Measurements from ENCODE around the gene ZNF492. TPM values are rescaled to one million over a fixed set of nuclear protein-coding genes. Genes with fewer than 3 reads are reported as not detected.

The ZNF492 gene
- total RNA-seq, 2 experiments from 2014 or later = not detected

- Histone ChIP-seq H3K4me3 (ENCODE audit: low read depth, low read length, poor library complexity, severe bottlenecking) (no peak overlapping the region), H3K79me2 (ENCODE audit: insufficient read depth, low read depth, low read length) (no peaks in the 10 kb centered on the region), H3K9me2 (ENCODE audit: insufficient read depth, low read length) (no peaks in the 10 kb centered on the region), H3K4me1 (ENCODE audit: insufficient read depth, low read length, poor library complexity, severe bottlenecking) (no peaks in the 10 kb centered on the region), H3K4me2 (ENCODE audit: low read length) (no peak overlapping the region), H3K27ac (ENCODE audit: low read depth, low read length, poor library complexity, severe bottlenecking) (no peak overlapping the region), H3K36me3 (ENCODE audit: insufficient read depth, low read length) (no peaks in the 10 kb centered on the region), H4K20me1 (ENCODE audit: insufficient read depth, low read length) (no peaks in the 10 kb centered on the region), H3K9me3 (ENCODE audit: low read length) (no peaks in the 10 kb centered on the region), H2AFZ (ENCODE audit: low read length) (no peak overlapping the region)
- no peak for TF ChIP-seq EZH2phosphoT487 (IDR thresholded peaks at IDR 0.05; ENCODE audit: borderline replicate concordance, low read depth, low read length)
- TF ChIP-seq, protein P1, sequence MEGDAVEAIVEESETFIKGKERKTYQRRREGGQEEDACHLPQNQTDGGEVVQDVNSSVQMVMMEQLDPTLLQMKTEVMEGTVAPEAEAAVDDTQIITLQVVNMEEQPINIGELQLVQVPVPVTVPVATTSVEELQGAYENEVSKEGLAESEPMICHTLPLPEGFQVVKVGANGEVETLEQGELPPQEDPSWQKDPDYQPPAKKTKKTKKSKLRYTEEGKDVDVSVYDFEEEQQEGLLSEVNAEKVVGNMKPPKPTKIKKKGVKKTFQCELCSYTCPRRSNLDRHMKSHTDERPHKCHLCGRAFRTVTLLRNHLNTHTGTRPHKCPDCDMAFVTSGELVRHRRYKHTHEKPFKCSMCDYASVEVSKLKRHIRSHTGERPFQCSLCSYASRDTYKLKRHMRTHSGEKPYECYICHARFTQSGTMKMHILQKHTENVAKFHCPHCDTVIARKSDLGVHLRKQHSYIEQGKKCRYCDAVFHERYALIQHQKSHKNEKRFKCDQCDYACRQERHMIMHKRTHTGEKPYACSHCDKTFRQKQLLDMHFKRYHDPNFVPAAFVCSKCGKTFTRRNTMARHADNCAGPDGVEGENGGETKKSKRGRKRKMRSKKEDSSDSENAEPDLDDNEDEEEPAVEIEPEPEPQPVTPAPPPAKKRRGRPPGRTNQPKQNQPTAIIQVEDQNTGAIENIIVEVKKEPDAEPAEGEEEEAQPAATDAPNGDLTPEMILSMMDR (conservative IDR thresholded peaks at IDR 0.05; ENCODE audit: low read length) = no peak
- DNase-seq (ENCODE audit: low spot score) = no peak
- intact Hi-C loops (cut with micrococcal nuclease; ENCODE audit: unreplicated experiment) = no loop called here
- BruUV-seq (replicated peaks) = no TSS peak
- ChIA-PET CTCF (ENCODE audit: unreplicated experiment) (no interaction called here), POLR2A (interaction anchor here (0.6 kb wide), 1 partner anchor 679 kb away, joined by 3 read pairs; no protein-coding TSS in a partner anchor)
Observed at GRCh38 chr19:22602631-22603272, 31.4 kb upstream of the ZNF492 start.

DNA sequence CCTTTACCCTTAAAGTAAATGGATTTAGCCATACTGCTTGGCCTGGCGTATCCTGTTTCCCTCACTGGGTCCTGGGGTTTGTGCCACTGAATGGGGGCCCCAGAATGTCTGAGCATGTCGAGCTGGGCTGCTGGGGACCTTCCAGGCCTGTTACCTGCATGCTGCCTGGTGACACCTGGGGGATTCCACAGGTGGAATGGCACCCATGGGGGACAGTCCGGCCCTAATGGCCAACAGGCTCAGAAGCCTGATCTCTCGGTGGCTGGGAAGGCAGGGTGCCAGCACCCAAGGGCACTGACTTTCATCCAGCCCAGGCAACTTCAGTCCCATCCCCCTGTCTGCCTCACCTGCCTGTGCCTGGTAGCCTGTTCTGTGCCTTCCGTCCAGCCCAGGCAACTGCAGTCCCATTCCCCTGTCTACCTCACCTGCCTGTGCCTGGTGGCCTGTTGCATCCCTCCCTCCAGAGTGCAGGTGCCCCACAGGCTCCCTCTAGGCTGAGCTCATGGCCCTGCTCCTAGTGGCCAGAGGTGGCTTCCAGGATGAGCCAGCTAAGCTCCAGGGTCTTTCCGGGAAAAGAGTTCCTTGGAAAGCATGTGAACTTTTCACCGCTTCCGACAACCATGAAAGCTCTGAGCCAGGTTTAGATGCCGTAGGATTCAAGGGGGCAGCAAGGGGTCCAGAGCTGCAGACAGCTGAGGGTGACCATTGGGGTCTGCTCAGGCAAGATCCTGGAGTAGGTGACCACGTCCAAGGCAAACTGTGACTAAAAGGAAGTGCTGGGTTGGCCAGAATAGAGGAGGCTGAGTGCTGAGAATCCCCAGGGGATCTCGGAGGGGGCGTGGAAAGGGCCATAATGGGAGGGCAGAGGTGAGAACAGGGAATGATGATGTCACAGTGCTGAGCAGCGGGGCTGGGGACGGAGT is 30.3 kb upstream of the ZNF492 start:
- Histone ChIP-seq H2AFZ (ENCODE audit: low read length) (no peak overlapping the region), H3K79me2 (ENCODE audit: insufficient read depth, low read depth, low read length) (no peaks in the 10 kb centered on the region), H3K36me3 (ENCODE audit: insufficient read depth, low read length) (no peaks in the 10 kb centered on the region), H4K20me1 (ENCODE audit: insufficient read depth, low read length) (no peaks in the 10 kb centered on the region), H3K9me2 (ENCODE audit: insufficient read depth, low read length) (no peaks in the 10 kb centered on the region), H3K4me1 (ENCODE audit: insufficient read depth, low read length, poor library complexity, severe bottlenecking) (no peaks in the 10 kb centered on the region), H3K9me3 (ENCODE audit: low read length) (no peaks in the 10 kb centered on the region), H3K4me2 (ENCODE audit: low read length) (no peak overlapping the region), H3K27ac (ENCODE audit: low read depth, low read length, poor library complexity, severe bottlenecking) (no peak overlapping the region), H3K4me3 (ENCODE audit: low read depth, low read length, poor library complexity, severe bottlenecking) (no peak overlapping the region)
- CTCF ChIA-PET (ENCODE audit: unreplicated experiment) = no interaction called here
- no peak for DNase-seq (ENCODE audit: low spot score)
- intact Hi-C loops (cut with micrococcal nuclease; ENCODE audit: unreplicated experiment) = no loop called here
- TF ChIP-seq, protein P1 (conservative IDR thresholded peaks at IDR 0.05; ENCODE audit: low read length) = no peak
- TF ChIP-seq EZH2phosphoT487 (IDR thresholded peaks at IDR 0.05; ENCODE audit: borderline replicate concordance, low read depth, low read length) = no peak
- POLR2A ChIA-PET = interaction anchor here (0.6 kb wide), 1 partner anchor 9 kb away, joined by 3 read pairs; no protein-coding TSS in a partner anchor
- no TSS peak for BruUV-seq (replicated peaks)
